Measurements from ENCODE around the gene PRSS38. TPM values are rescaled to one million over a fixed set of nuclear protein-coding genes. Genes with fewer than 3 reads are reported as not detected.

Gene PRSS38
- total RNA-seq, 2 donors from 2014 or later, result not detected

DNA sequence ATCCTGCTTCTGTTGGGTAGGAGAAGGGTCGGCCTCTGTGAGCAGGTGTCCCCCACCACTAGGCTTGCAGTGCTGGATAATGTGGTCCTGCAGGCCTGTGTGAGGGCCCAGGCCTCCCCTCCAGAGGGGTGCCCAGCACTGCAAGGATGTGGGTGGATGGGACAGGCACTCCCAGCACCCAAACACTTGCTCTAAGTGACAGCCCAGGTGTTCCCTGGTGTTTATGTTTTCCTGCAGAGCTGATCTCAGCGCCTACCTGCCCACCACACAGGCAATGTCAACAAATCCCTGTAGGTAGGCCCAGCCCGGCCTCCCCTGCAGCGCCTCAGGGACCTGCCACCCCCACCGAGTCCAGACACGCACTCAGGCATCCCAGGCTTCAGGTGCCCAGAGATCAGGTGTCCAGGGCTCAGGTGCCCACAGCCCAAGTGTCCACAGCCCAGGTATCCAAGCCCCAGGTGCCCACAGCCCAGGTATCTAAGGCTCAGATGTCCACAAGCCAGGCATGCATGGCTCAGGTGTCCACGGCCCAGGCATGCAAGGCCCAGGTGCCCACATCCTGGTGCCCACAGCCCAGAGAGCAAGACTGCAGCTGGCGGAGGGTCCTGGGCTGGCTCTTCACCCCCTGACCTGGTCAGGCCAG lies 73.0 kb downstream of the PRSS38 start:
- Histone ChIP-seq H3K36me3 (ENCODE audit: control insufficient read depth, insufficient read depth, low read length) (no peaks in the 10 kb centered on the region), H3K4me3 (ENCODE audit: low read length) (no peak overlapping the region), H3K27ac (ENCODE audit: low read depth, low read length) (no peak overlapping the region), H3K27me3 (ENCODE audit: control insufficient read depth, insufficient read depth, low read length, poor library complexity, severe bottlenecking) (no peaks in the 10 kb centered on the region), H3K9me3 (ENCODE audit: control insufficient read depth, low read length) (no peaks in the 10 kb centered on the region), H3K9ac (ENCODE audit: extremely low read depth, low read length, poor library complexity, severe bottlenecking) (no peak overlapping the region), H3K4me1 (ENCODE audit: control insufficient read depth, insufficient read depth, low read length) (peaks cover 10% of the 10 kb centered on the region)
- 92 to 100% methylated on average over 4 to 8 of the region's 8 CpGs for WGBS, 2 experiments (ENCODE audit: insufficient coverage in 1 of 2, insufficient read length in 1 of 2)
- TF ChIP-seq, protein P1, sequence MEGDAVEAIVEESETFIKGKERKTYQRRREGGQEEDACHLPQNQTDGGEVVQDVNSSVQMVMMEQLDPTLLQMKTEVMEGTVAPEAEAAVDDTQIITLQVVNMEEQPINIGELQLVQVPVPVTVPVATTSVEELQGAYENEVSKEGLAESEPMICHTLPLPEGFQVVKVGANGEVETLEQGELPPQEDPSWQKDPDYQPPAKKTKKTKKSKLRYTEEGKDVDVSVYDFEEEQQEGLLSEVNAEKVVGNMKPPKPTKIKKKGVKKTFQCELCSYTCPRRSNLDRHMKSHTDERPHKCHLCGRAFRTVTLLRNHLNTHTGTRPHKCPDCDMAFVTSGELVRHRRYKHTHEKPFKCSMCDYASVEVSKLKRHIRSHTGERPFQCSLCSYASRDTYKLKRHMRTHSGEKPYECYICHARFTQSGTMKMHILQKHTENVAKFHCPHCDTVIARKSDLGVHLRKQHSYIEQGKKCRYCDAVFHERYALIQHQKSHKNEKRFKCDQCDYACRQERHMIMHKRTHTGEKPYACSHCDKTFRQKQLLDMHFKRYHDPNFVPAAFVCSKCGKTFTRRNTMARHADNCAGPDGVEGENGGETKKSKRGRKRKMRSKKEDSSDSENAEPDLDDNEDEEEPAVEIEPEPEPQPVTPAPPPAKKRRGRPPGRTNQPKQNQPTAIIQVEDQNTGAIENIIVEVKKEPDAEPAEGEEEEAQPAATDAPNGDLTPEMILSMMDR (conservative IDR thresholded peaks at IDR 0.05), result no peak
- no peak for DNase-seq
- no peak overlapping the region for H3K27ac Mint-ChIP-seq
- H3K4me1 Mint-ChIP-seq, result peaks cover 11% of the 10 kb centered on the region
- no peaks in the 10 kb centered on the region for H3K36me3 Mint-ChIP-seq (ENCODE audit: low read depth)
- no peaks in the 10 kb centered on the region for H3K9me3 Mint-ChIP-seq
- no peak overlapping the region for H3K4me3 Mint-ChIP-seq
- H3K27me3 Mint-ChIP-seq (ENCODE audit: insufficient read depth), result peaks cover 2% of the 10 kb centered on the region

DNA sequence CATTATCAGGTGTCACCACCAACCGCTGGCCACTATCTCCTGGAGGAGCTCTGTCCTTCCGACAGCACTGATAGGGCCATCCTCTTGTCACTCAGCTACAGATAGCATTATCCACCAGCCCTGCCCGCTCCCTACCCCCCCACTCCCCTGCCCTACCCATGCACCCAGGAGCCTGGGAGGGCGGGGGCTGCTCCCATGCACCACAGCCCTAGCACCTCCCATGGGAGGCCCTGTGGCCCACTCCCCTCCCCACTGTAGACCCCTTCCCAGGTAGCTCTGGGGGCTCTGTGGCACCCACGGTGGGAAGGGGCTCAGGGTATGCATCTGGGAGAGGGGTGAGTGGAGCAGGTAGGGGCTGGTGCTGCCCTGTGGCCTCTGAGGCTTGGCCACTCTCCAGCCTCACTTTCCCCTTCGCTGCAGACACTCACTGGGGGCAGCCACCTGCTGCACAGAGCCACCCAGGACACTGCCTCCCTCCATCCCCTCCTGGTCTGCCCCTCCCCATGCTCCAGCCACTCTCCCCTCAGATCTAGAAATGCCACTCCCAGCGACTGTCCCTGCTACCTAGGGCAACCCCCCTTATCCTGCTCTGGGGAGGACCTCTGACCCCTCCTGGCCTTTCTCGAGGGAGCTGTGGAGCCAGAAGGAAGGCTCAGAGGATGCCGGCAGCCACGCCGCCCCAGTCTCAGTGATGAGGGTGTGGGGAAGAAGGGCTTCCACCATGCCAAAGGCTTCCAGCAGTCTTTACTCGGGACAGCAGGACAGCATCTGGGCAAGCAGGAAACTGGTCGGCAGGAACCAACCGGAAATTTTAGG lies 73.8 kb downstream of the PRSS38 start:
- Histone ChIP-seq H3K9me3 (ENCODE audit: control insufficient read depth, low read length) (no peaks in the 10 kb centered on the region), H3K4me1 (ENCODE audit: control insufficient read depth, insufficient read depth, low read length) (peaks cover 10% of the 10 kb centered on the region), H3K27me3 (ENCODE audit: control insufficient read depth, insufficient read depth, low read length, poor library complexity, severe bottlenecking) (no peaks in the 10 kb centered on the region), H3K27ac (ENCODE audit: low read depth, low read length) (no peak overlapping the region), H3K9ac (ENCODE audit: extremely low read depth, low read length, poor library complexity, severe bottlenecking) (no peak overlapping the region), H3K36me3 (ENCODE audit: control insufficient read depth, insufficient read depth, low read length) (no peaks in the 10 kb centered on the region), H3K4me3 (ENCODE audit: low read length) (no peak overlapping the region)
- peak; percentile 78 for DNase-seq
- Mint-ChIP-seq H3K27me3 (ENCODE audit: insufficient read depth) (peaks cover 4% of the 10 kb centered on the region), H3K4me3 (no peak overlapping the region), H3K36me3 (ENCODE audit: low read depth) (no peaks in the 10 kb centered on the region), H3K27ac (no peak overlapping the region), H3K4me1 (peaks cover 11% of the 10 kb centered on the region), H3K9me3 (no peaks in the 10 kb centered on the region)
- WGBS, 2 experiments (ENCODE audit: insufficient coverage in 1 of 2, insufficient read length in 1 of 2), result 84 to 85% methylated on average over 6 to 14 of the region's 14 CpGs
- TF ChIP-seq, protein P1 (conservative IDR thresholded peaks at IDR 0.05), result no peak

DNA sequence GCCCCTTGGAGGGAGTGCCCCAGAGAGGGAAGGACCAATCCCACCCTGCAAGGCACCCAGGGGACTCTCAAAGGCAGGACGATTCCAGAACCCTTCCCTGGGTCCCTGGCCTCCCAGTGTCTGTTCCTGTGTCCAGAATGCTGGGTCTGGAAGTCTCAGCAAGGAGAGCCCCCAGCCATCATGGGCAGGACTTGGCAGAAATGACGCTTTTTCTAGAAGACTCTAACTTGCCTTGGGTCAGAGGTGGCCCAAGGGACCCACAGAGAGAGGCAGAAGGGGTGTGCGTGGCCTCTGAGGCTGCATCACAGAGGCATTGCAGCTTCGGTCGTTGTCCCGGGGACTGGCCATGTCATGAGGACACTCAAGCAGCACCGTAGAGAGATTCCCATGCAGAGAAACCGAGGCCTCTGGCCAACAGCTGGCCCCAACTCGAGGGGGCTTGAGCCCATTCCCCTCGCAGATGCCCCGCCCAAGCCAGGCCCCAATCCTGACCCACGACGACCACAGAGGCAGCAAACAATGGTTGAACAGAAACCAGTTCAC lies 74.5 kb downstream of the PRSS38 start:
- no peaks in the 10 kb centered on the region for H3K9me3 Mint-ChIP-seq
- no peak overlapping the region for H3K4me3 ChIP-seq (ENCODE audit: low read length)
- no peaks in the 10 kb centered on the region for H3K36me3 ChIP-seq (ENCODE audit: control insufficient read depth, insufficient read depth, low read length)
- no peaks in the 10 kb centered on the region for H3K36me3 Mint-ChIP-seq (ENCODE audit: low read depth)
- no peaks in the 10 kb centered on the region for H3K27me3 ChIP-seq (ENCODE audit: control insufficient read depth, insufficient read depth, low read length, poor library complexity, severe bottlenecking)
- no peak overlapping the region for H3K4me3 Mint-ChIP-seq
- no peak overlapping the region for H3K27ac ChIP-seq (ENCODE audit: low read depth, low read length)
- peaks cover 4% of the 10 kb centered on the region for H3K27me3 Mint-ChIP-seq (ENCODE audit: insufficient read depth)
- H3K9ac ChIP-seq (ENCODE audit: extremely low read depth, low read length, poor library complexity, severe bottlenecking), result no peak overlapping the region
- peak; percentile 28 for DNase-seq
- 92 to 95% methylated on average over 8 to 13 of the region's 13 CpGs for WGBS, 2 experiments (ENCODE audit: insufficient coverage in 1 of 2, insufficient read length in 1 of 2)
- H3K4me1 ChIP-seq (ENCODE audit: control insufficient read depth, insufficient read depth, low read length), result peaks cover 10% of the 10 kb centered on the region
- TF ChIP-seq, protein P1 (conservative IDR thresholded peaks at IDR 0.05), result no peak
- H3K9me3 ChIP-seq (ENCODE audit: control insufficient read depth, low read length), result no peaks in the 10 kb centered on the region
- H3K27ac Mint-ChIP-seq, result no peak overlapping the region
- H3K4me1 Mint-ChIP-seq, result peaks cover 11% of the 10 kb centered on the region
